ENCODE results near the gene CD3G.
"Not testable (repeated sequence)": the region's sequence is repeated elsewhere in the genome, so short reads cannot be mapped to it uniquely, and the experiment has no call there.

Gene CD3G

DNA sequence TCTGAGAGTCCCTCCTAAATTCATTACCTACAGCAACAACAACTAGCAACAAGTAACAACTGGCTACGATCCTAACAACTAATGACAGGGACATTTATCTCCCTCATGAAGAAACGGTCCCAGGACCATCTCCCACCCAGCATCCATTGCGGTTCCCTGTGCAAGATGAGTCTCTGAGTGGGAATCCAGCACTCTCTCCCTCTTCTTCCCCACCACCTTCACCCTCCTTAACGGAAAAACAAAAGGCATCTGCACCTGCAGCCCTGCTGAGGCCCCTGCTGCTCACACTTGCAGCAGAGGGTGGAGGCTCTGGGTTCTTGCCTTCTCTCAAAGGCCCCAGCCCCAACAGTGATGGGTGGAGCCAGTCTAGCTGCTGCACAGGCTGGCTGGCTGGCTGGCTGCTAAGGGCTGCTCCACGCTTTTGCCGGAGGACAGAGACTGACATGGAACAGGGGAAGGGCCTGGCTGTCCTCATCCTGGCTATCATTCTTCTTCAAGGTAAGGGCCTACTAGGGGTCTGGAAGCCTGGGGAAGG is at the start of gene CD3G:
CD3G (plus strand) TSS at position 364 of the 535 bp plus-strand sequence; CDS start at position 444, 80 bp downstream.
- no peak within 1 kb of the TSS for H3K4me3 ChIP-seq (ENCODE audit: low read depth, low read length)
- H3K9ac ChIP-seq (ENCODE audit: low read depth, low read length) = no peak within 1 kb of the TSS
- no peak within 1 kb of the TSS for H3K27ac ChIP-seq (ENCODE audit: low read depth, low read length)
- no peaks in the 10 kb centered on the region for H3K9me3 ChIP-seq (ENCODE audit: control insufficient read depth, insufficient read depth, low read length)
- 0 out of 2 replicates have a peak, but pooled peaks cover under 1% of the 10 kb centered on the region for H3K4me1 ChIP-seq (ENCODE audit: control insufficient read depth, insufficient read depth, low read length)
- H3K27me3 ChIP-seq (ENCODE audit: control insufficient read depth, insufficient read depth, low read length) = no peaks in the 10 kb centered on the region
- H3K36me3 ChIP-seq (ENCODE audit: control insufficient read depth, insufficient read depth, low read length) = no peaks in the 10 kb centered on the region

DNA sequence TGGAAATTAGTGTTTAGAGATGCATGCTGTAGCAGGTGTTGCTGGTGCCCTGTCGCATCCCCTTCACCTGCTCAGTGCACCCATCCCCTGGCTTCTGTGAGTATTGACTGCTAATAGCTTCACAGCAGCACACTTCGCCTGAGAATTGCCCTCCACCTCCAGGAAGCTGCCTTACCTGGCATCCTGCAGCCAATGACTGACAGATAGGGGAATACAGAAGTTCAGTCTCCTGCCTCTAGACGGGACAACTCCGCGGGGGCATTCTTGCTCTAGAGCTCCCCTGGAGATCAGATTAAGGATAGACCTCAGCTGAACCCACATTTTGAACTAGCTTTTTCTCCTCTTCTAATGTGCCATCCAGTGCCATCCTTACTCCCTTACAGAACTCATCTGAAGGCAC is 48.9 kb upstream of the CD3G start:
- no peak overlapping the region for H3K9ac ChIP-seq (ENCODE audit: low read depth, low read length)
- no peak overlapping the region for H3K27ac ChIP-seq (ENCODE audit: low read depth, low read length)
- no peaks in the 10 kb centered on the region for H3K4me1 ChIP-seq (ENCODE audit: control insufficient read depth, insufficient read depth, low read length)
- H3K27me3 ChIP-seq (ENCODE audit: control insufficient read depth, insufficient read depth, low read length) = peaks cover 3% of the 10 kb centered on the region; the same call in 1 of the 2 replicates
- H3K9me3 ChIP-seq (ENCODE audit: control insufficient read depth, insufficient read depth, low read length) = no peaks in the 10 kb centered on the region
- no peaks in the 10 kb centered on the region for H3K36me3 ChIP-seq (ENCODE audit: control insufficient read depth, insufficient read depth, low read length)
- H3K4me3 ChIP-seq (ENCODE audit: low read depth, low read length) = no peak overlapping the region

DNA sequence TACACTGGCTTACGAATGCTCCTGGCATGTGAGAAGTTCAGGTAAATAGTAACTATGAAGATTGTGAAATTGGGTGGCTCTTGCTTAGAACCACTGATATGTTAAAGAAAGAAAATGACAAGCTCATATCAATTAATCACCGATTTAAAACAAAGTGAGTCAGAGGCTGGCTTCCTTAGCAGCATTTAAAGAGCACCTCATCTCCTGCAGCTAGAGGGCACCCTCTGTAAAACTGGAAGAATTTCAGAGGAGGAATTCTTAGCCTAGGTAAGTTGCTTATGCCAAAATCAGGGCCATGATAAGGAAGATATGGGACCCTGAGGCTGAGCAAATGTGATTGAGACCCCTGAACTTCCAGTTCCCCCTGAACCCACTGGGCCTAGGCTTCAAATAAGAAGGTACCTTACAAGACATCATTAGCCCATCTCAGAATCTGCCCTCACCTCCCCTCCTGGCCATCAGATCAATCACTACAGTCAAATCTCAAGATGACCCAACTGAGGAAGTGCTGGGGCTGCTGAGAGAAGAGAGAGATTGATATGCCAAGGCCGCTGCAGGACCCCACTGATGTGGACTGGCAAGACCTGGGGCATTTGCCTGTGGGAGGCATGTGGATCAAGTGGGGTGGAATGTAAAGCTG is 48.2 kb upstream of the CD3G start:
- Histone ChIP-seq H3K4me1 (ENCODE audit: control insufficient read depth, insufficient read depth, low read length) (no peaks in the 10 kb centered on the region), H3K27me3 (ENCODE audit: control insufficient read depth, insufficient read depth, low read length) (peaks cover 3% of the 10 kb centered on the region; the same call in 1 of the 2 replicates), H3K9me3 (ENCODE audit: control insufficient read depth, insufficient read depth, low read length) (no peaks in the 10 kb centered on the region), H3K9ac (ENCODE audit: low read depth, low read length) (no peak overlapping the region), H3K27ac (ENCODE audit: low read depth, low read length) (no peak overlapping the region), H3K36me3 (ENCODE audit: control insufficient read depth, insufficient read depth, low read length) (no peaks in the 10 kb centered on the region), H3K4me3 (ENCODE audit: low read depth, low read length) (no peak overlapping the region)

DNA sequence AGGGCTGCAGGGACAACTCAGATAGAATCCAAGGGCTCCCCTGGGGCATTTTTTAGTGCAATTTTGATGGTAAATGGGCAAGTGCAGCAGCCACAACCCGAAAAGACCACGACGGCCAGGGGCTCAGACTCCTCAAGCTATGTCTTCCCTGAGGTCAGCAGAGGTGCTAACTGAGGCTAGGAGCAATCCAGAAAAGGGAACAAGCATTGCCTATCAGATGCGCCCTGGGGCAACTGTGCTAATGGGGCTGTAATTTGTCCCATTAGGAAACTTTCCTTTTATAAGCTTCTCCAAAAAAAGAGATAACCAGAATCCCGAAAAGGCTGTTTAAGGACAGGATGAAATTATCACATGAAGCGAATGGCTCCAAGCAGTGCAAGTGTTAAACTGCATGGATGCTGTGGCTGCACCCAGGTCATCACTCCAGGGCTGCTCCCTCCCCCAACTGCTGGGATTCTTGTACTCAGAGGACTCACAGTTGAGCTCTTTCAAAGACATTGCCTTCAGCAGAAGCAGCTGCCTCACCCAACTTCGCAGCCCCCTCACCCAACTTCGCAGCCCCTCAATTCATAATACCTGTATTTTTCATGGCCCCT is 42.4 kb upstream of the CD3G start:
- no peaks in the 10 kb centered on the region for H3K36me3 ChIP-seq (ENCODE audit: control insufficient read depth, insufficient read depth, low read length)
- H3K4me1 ChIP-seq (ENCODE audit: control insufficient read depth, insufficient read depth, low read length) = no peaks in the 10 kb centered on the region
- no peak overlapping the region for H3K27ac ChIP-seq (ENCODE audit: low read depth, low read length)
- H3K27me3 ChIP-seq (ENCODE audit: control insufficient read depth, insufficient read depth, low read length) = no peaks in the 10 kb centered on the region; the same call in 1 of the 2 replicates
- H3K4me3 ChIP-seq (ENCODE audit: low read depth, low read length) = no peak overlapping the region
- no peak overlapping the region for H3K9ac ChIP-seq (ENCODE audit: low read depth, low read length)
- H3K9me3 ChIP-seq (ENCODE audit: control insufficient read depth, insufficient read depth, low read length) = no peaks in the 10 kb centered on the region

DNA sequence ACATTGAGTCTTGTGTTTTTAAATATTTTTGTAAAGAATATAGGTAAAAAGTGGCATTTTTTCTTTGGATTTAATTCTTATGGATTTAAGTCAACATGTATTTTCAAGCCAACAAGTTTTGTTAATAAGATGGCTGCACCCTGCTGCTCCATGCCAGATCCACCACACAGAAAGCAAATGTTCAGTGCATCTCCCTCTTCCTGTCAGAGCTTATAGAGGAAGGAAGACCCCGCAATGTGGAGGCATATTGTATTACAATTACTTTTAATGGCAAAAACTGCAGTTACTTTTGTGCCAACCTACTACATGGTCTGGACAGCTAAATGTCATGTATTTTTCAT is 39.9 kb upstream of the CD3G start:
- H3K27ac ChIP-seq (ENCODE audit: low read depth, low read length) = no peak overlapping the region
- H3K4me1 ChIP-seq (ENCODE audit: control insufficient read depth, insufficient read depth, low read length) = no peaks in the 10 kb centered on the region
- no peak overlapping the region for H3K9ac ChIP-seq (ENCODE audit: low read depth, low read length)
- H3K4me3 ChIP-seq (ENCODE audit: low read depth, low read length) = no peak overlapping the region
- no peaks in the 10 kb centered on the region; the same call in 1 of the 2 replicates for H3K27me3 ChIP-seq (ENCODE audit: control insufficient read depth, insufficient read depth, low read length)
- no peaks in the 10 kb centered on the region for H3K36me3 ChIP-seq (ENCODE audit: control insufficient read depth, insufficient read depth, low read length)
- no peaks in the 10 kb centered on the region for H3K9me3 ChIP-seq (ENCODE audit: control insufficient read depth, insufficient read depth, low read length)

DNA sequence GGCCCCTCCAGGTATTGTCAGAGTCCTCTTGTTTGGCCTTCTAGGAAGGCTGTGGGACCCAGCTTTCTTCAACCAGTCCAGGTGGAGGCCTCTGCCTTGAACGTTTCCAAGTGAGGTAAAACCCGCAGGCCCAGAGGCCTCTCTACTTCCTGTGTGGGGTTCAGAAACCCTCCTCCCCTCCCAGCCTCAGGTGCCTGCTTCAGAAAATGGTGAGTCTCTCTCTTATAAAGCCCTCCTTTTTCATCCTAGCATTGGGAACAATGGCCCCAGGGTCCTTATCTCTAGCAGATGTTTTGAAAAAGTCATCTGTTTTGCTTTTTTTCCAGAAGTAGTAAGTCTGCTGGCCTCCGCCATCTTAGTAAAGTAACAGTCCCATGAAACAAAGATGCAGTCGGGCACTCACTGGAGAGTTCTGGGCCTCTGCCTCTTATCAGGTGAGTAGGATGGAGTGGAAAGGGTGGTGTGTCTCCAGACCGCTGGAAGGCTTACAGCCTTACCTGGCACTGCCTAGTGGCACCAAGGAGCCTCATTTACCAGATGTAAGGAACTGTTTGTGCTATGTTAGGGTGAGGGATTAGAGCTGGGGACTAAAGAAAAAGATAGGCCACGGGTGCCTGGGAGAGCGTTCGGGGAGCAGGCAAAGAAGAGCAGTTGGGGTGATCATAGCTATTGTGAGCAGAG is 39.4 kb upstream of the CD3G start, which contains the start of gene CD3E:
CD3E (plus strand) TSS at position 163 of the 681 bp plus-strand sequence; CDS start at position 386, 223 bp downstream.
- H3K27me3 ChIP-seq (ENCODE audit: control insufficient read depth, insufficient read depth, low read length) = no peaks in the 10 kb centered on the region; the same call in 1 of the 2 replicates
- no peaks in the 10 kb centered on the region for H3K9me3 ChIP-seq (ENCODE audit: control insufficient read depth, insufficient read depth, low read length)
- no peak within 1 kb of the TSS for H3K27ac ChIP-seq (ENCODE audit: low read depth, low read length)
- no peak within 1 kb of the TSS for H3K4me3 ChIP-seq (ENCODE audit: low read depth, low read length)
- H3K9ac ChIP-seq (ENCODE audit: low read depth, low read length) = no peak within 1 kb of the TSS
- no peaks in the 10 kb centered on the region for H3K4me1 ChIP-seq (ENCODE audit: control insufficient read depth, insufficient read depth, low read length)
- H3K36me3 ChIP-seq (ENCODE audit: control insufficient read depth, insufficient read depth, low read length) = no peaks in the 10 kb centered on the region

DNA sequence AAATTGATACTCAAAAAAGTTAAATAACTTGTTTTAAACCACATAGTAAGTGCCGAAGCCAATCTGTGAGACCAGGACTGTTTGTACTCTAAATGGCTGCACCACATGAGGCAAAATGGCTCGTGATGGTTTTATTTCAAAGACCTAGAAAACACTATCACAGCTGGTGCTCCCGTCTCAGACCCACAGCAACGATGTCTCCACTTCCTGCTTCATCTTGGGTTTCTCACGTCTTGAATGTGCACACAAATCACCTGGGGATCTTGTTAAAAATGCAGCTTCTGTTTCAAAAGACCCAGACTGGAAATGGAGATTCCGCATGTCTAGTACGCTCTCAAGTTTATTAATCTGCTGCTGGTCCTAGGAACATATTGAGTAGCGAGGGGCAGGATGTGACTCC is 38.4 kb upstream of the CD3G start:
- H3K27ac ChIP-seq (ENCODE audit: low read depth, low read length) = no peak overlapping the region
- no peaks in the 10 kb centered on the region for H3K9me3 ChIP-seq (ENCODE audit: control insufficient read depth, insufficient read depth, low read length)
- no peak overlapping the region for H3K9ac ChIP-seq (ENCODE audit: low read depth, low read length)
- no peaks in the 10 kb centered on the region for H3K4me1 ChIP-seq (ENCODE audit: control insufficient read depth, insufficient read depth, low read length)
- no peak overlapping the region for H3K4me3 ChIP-seq (ENCODE audit: low read depth, low read length)
- no peaks in the 10 kb centered on the region for H3K36me3 ChIP-seq (ENCODE audit: control insufficient read depth, insufficient read depth, low read length)
- H3K27me3 ChIP-seq (ENCODE audit: control insufficient read depth, insufficient read depth, low read length) = no peaks in the 10 kb centered on the region; the same call in 1 of the 2 replicates

DNA sequence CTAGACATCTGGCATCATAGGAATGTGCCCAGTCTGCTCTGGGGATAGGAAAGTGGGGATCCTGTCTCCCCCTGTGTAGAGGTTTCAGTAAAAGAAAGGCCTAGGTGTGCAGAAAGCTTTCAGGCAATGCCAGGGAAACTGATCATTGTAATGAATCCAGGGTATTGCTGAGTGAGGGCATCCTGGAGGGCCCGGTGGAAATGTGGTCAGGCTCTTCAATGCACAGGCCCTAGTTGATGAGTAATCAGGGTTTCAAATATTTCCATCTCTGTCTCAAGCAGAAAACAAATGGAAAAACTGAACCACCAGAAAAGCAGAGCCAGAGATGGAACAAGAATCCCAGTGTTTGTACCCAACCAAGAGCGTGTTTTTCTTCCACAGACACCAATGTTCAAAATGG is 37.6 kb upstream of the CD3G start:
- Histone ChIP-seq H3K4me3 (ENCODE audit: low read depth, low read length) (no peak overlapping the region), H3K9ac (ENCODE audit: low read depth, low read length) (no peak overlapping the region), H3K4me1 (ENCODE audit: control insufficient read depth, insufficient read depth, low read length) (no peaks in the 10 kb centered on the region)

DNA sequence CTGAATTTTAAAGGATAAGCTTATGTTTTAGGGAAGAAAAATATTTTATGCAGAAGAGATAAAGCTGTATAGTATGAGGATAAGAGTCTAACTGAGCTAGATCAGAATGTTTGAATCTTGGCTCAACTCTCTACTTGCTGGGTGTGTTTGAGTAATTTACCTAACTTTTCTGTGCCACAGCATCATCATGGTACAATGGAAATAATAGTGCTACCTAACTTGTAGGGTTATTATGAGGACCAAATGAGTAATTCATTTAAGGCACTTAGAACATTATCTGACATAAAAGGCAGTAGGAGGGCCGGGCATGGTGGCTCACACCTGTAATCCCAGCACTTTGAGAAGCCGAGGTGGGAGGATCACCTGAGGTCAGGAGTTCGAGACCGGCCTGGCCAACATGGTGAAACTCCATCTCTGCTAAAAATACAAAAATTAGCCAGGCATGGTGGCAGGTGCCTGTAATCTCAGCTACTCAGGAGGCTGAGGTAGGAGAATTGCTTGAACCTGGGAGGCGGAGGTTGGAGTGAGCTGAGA is 35.1 kb upstream of the CD3G start:
- H3K27me3 ChIP-seq (ENCODE audit: control insufficient read depth, insufficient read depth, low read length); H3K36me3 ChIP-seq (ENCODE audit: control insufficient read depth, insufficient read depth, low read length); H3K9ac ChIP-seq (ENCODE audit: low read depth, low read length); H3K27ac ChIP-seq (ENCODE audit: low read depth, low read length); H3K4me3 ChIP-seq (ENCODE audit: low read depth, low read length); H3K9me3 ChIP-seq (ENCODE audit: control insufficient read depth, insufficient read depth, low read length); H3K4me1 ChIP-seq (ENCODE audit: control insufficient read depth, insufficient read depth, low read length): not testable (repeated sequence)

More for the DNA sequence above, 37.6 kb upstream of the CD3G start:
- Histone ChIP-seq H3K9me3 (ENCODE audit: control insufficient read depth, insufficient read depth, low read length) (no peaks in the 10 kb centered on the region), H3K27me3 (ENCODE audit: control insufficient read depth, insufficient read depth, low read length) (no peaks in the 10 kb centered on the region; the same call in 1 of the 2 replicates), H3K36me3 (ENCODE audit: control insufficient read depth, insufficient read depth, low read length) (no peaks in the 10 kb centered on the region), H3K27ac (ENCODE audit: low read depth, low read length) (no peak overlapping the region)

DNA sequence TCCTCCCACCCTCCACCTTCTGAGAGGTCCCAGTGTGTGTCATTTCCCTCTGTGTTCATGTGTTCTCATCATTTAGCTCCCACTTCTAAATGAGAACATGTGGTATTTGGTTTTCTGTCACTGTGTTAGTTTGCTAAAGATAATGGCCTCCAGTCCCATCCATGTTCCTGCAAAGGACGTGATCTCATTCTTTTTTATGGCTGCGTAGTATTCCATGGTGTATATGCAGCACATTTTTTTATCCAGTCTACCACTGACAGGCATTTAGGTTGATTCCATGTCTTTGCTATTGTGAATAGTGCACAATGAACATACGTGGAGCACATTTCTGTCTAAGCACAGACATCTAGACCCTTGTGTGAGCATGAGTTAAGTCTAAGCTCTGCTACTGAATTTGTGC is 33.9 kb upstream of the CD3G start:
- no peak overlapping the region for H3K9ac ChIP-seq (ENCODE audit: low read depth, low read length)
- peaks cover 5% of the 10 kb centered on the region for H3K4me1 ChIP-seq (ENCODE audit: control insufficient read depth, insufficient read depth, low read length)
- H3K36me3 ChIP-seq (ENCODE audit: control insufficient read depth, insufficient read depth, low read length) = no peaks in the 10 kb centered on the region
- H3K27me3 ChIP-seq (ENCODE audit: control insufficient read depth, insufficient read depth, low read length) = no peaks in the 10 kb centered on the region; the same call in 1 of the 2 replicates
- H3K27ac ChIP-seq (ENCODE audit: low read depth, low read length) = no peak overlapping the region
- no peaks in the 10 kb centered on the region for H3K9me3 ChIP-seq (ENCODE audit: control insufficient read depth, insufficient read depth, low read length)
- H3K4me3 ChIP-seq (ENCODE audit: low read depth, low read length) = no peak overlapping the region

Measured in HUES48 (cell line).